HEK293T (cell line): Measurements from ENCODE around the gene PLA2G3.
"Not testable (repeated sequence)": the region's sequence is repeated elsewhere in the genome, so short reads cannot be mapped to it uniquely, and the experiment has no call there.

ENCODE experiments used
- CTCF ChIA-PET: fragments of 350-600 bp; formaldehyde crosslinking; extraction: SDS; loops from one replicate; lab custom pipeline; 2021; ENCODE audit warnings: antibody characterized with exemption, inconsistent platforms; lab: Yijun Ruan, JAX
- POLR2A ChIA-PET: fragments of 350-600 bp; formaldehyde crosslinking; extraction: SDS; loops from one replicate; lab custom pipeline; 2020; ENCODE audit warnings: antibody characterized with exemption, inconsistent platforms; lab: Yijun Ruan, JAX
- DNase-seq: peaks from one replicate; pipeline ENCODE4 v3.0.0; 2012; ENCODE audit warnings: mixed read lengths; ENCODE audit errors: extremely low spot score
- ARNT ChIP-seq: fragments of 450-650 bp; IDR thresholded peaks from 2 replicates; pipeline ENCODE4 v1.6.1; 2017; ENCODE audit warnings: mild to moderate bottlenecking
- BHLHE40 ChIP-seq: fragments of 450-650 bp; IDR thresholded peaks from 2 replicates; pipeline ENCODE4 v1.6.1; 2016; ENCODE audit warnings: mild to moderate bottlenecking, moderate library complexity, borderline replicate concordance
- CTBP1 ChIP-seq: fragments of 450-650 bp; IDR thresholded peaks from 2 replicates; pipeline ENCODE4 v1.6.1; 2016; ENCODE audit warnings: borderline replicate concordance
- ELF4 ChIP-seq: fragments of 450-650 bp; IDR thresholded peaks from 2 replicates; pipeline ENCODE4 v1.6.1; 2017; ENCODE audit warnings: antibody characterized with exemption
- FOXA1 ChIP-seq: fragments of 450-650 bp; IDR thresholded peaks from 2 replicates; pipeline ENCODE4 v1.6.1; 2016; ENCODE audit warnings: mild to moderate bottlenecking
- FOXK2 ChIP-seq: fragments of 450-650 bp; IDR thresholded peaks from 2 replicates; pipeline ENCODE4 v1.6.1; 2016; ENCODE audit warnings: mild to moderate bottlenecking
- FOXM1 ChIP-seq: fragments of 450-650 bp; IDR thresholded peaks from 2 replicates; pipeline ENCODE4 v1.6.1; 2017; ENCODE audit warnings: mild to moderate bottlenecking, borderline replicate concordance
- HDGF ChIP-seq: fragments of 450-650 bp; IDR thresholded peaks from 2 replicates; pipeline ENCODE4 v1.6.1; 2017; ENCODE audit warnings: antibody characterized with exemption, borderline replicate concordance
- L3MBTL2 ChIP-seq: fragments of 450-650 bp; conservative IDR thresholded peaks from 2 replicates; pipeline ENCODE4 v1.6.1; 2016; ENCODE audit warnings: mild to moderate bottlenecking
- LEF1 ChIP-seq: fragments of 450-650 bp; IDR thresholded peaks from 2 replicates; pipeline ENCODE4 v1.6.1; 2017; ENCODE audit warnings: mild to moderate bottlenecking, borderline replicate concordance
- NFRKB ChIP-seq: fragments of 450-650 bp; IDR thresholded peaks from 2 replicates; pipeline ENCODE4 v1.6.1; 2016; ENCODE audit warnings: mild to moderate bottlenecking, moderate library complexity
- SP1 ChIP-seq: fragments of 450-650 bp; IDR thresholded peaks from 2 replicates; pipeline ENCODE4 v1.6.1; 2017
- SUZ12 ChIP-seq: fragments of 450-650 bp; IDR thresholded peaks from 2 replicates; pipeline ENCODE4 v1.6.1; 2016; ENCODE audit warnings: mild to moderate bottlenecking
- TARDBP ChIP-seq: fragments of 450-650 bp; IDR thresholded peaks from 2 replicates; pipeline ENCODE4 v1.6.1; 2016
- ZNF384 ChIP-seq: fragments of 450-650 bp; IDR thresholded peaks from 2 replicates; pipeline ENCODE4 v1.6.1; 2016
- TF ChIP-seq, protein P1 (sequence below): fragments of 450-650 bp; IDR thresholded peaks from 2 replicates; pipeline ENCODE4 v1.6.1; 2016

Gene PLA2G3

DNA sequence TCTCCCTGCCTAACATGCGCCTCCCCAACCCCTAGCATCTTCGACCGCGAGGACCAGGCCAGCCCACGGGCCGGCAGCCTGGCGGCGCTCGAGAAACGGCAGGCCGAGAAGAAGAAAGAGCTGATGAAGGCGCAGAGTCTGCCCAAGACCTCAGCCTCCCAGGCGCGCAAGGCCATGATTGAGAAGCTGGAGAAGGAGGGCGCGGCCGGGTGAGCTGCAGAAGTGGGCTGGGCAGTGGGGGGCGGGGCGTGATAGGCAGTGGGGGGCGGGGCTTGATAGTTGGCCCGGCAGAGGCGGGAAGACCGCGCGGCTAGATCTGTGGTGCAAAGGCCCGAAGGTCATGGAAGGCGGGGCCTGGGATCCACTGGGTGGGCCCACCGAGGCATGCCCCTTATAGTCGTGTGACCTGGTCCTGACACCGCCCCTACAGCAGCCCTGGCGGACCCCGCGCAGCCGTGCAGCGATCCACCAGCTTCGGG, 41.6 kb downstream of the PLA2G3 start:
- POLR2A ChIA-PET, result interaction anchor here (1.1 kb wide), 2 partner anchors 9 to 18 kb away, joined by 3 read pairs; partner anchors contain the start of genes SELENOM and SMTN
- CTCF ChIA-PET, result interaction anchor here (1.2 kb wide), 1 partner anchor 9 kb away, joined by 7 read pairs; the partner anchor contains the start of gene SELENOM
- TF ChIP-seq, protein P1, sequence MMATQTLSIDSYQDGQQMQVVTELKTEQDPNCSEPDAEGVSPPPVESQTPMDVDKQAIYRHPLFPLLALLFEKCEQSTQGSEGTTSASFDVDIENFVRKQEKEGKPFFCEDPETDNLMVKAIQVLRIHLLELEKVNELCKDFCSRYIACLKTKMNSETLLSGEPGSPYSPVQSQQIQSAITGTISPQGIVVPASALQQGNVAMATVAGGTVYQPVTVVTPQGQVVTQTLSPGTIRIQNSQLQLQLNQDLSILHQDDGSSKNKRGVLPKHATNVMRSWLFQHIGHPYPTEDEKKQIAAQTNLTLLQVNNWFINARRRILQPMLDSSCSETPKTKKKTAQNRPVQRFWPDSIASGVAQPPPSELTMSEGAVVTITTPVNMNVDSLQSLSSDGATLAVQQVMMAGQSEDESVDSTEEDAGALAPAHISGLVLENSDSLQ, result no peak
- TF ChIP-seq ZNF384 (no peak), LEF1 (no peak), FOXM1 (no peak), BHLHE40 (no peak), ARNT (no peak), CTBP1 (no peak), ELF4 (no peak), NFRKB (no peak)

DNA sequence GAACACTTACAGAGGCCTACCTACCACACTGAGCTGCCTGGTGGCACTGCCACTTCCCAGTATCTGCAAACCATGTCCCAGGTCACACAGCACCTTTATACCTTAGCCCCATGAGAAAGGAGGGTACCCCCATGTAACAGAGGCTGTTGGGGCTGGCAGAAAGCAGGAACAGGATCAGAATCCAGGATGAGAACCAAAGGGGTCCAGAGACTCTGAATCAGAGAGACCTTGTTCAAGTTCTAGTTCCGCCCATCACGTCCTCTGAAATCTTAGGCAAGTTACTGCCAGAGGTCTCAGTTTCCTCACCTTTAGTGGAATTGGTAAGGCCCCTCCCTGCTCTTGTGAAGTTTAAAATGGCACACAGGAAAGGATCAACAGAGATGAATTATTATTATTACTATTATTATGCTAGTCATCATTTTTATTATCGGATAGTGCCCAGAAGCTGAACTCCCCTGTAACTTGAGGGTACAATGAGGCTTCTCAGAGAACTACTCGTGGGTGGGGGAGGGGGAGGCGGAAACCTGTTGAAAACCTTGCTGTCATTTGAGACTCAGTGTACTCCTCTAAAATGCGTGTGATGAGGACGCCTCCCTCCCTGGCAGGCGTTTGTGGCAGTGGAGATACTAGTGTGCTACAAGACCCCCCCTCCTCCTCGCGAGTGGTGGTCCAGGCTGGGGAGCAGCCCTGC, 42.2 kb downstream of the PLA2G3 start:
- DNase-seq, result no peak
- ChIA-PET CTCF (interaction anchor here (1.2 kb wide), 1 partner anchor 10 kb away, joined by 7 read pairs; the partner anchor contains the start of gene SELENOM), POLR2A (interaction anchor here (1.1 kb wide), 2 partner anchors 9 to 17 kb away, joined by 3 read pairs; partner anchors contain the start of genes SELENOM and SMTN)
- TF ChIP-seq LEF1, result no peak

More for the DNA sequence above, 41.6 kb downstream of the PLA2G3 start:
- DNase-seq, result no peak

DNA sequence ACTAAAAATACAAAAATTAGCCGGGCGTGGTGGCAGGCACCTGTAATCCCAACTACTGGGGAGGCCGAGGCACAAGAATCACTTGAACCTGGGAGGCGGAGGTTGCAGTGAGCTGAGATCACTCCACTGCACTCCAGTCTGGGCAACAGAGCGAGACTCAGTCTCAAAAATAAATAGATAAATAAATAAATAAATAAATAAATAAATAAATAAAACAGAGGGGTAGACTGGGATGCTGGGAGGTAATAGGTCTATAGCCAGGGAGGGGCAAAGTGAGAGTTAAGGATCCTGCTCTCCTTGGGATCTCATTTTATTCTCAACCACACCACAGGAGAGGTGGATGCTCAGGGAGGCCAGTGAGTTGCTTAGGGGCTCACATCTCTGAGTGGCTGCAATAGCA, 42.8 kb downstream of the PLA2G3 start:
- CTCF ChIA-PET, result interaction anchor here (0.8 kb wide), 1 partner anchor 11 kb away, joined by 3 read pairs; no protein-coding TSS in a partner anchor
- POLR2A ChIA-PET, DNase-seq: not testable (repeated sequence)

DNA sequence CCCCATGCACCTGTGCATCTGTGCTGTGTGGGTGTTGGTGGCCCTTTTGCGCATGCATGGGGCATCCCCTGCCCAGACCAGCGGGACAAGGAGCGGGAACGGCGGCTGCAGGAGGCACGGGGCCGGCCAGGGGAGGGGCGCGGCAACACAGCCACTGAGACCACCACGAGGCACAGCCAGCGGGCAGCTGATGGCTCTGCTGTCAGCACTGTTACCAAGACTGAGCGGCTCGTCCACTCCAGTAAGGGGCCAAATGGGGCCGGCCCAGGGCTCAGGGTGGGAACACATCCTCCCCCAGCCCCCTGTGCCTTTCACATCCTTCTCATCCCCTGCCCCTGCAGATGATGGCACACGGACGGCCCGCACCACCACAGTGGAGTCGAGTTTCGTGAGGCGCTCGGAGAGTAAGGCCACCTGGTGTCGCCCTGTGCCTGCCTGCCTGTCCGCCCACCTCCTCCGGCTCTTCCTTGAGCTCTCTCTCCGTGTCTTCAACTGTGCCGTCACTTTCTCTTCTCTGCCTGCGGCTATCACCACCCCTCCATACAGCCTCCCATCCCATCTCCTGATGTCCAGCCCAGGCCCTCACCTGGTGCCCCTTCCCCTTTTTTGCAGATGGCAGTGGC, 43.5 kb downstream of the PLA2G3 start:
- TF ChIP-seq CTBP1 (no peak), HDGF (no peak), ELF4 (no peak), TARDBP (no peak), FOXA1 (no peak), ARNT (no peak), L3MBTL2 (no peak), NFRKB (no peak), SP1 (no peak), BHLHE40 (no peak)
- no peak for DNase-seq
- ChIA-PET POLR2A (interaction anchor here (1.4 to 1.6 kb wide), 2 partner anchors 14 to 16 kb away, joined by 3 to 6 read pairs; partner anchors contain the start of gene SMTN), CTCF (interaction anchor here (0.7 to 0.8 kb wide), 2 partner anchors 12 to 369 kb away, joined by 3 read pairs; no protein-coding TSS in a partner anchor)

DNA sequence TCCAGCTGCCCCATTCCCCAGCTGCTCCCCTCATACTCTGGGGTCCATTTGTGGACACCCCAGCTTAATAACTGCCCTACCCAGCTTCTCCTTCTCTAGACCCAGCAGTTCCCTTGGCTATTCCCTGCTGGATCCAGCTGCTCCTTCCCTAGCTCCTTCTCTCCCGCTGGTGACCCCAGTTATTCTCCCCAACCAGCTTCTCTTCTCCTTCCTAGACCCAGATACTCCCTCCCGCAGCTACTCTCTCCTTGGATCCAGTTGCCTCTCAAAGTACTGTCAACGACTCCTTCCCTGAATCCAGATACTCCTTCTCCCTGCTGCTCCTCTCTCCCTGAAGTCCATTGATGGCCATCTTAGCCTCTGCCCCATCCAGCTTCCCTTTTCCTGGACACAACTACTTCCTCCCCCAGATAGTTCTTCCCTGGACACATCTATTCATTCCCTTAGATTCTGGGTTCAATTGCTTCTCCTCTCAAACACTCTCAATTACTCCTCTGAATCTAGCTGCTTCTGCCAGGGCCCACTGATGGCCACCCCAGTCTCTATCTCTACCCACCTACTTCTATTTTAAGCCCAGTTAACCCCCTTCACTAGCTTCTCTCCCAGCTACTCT, 44.6 kb downstream of the PLA2G3 start:
- ChIA-PET POLR2A (interaction anchor here (1.2 to 1.6 kb wide), 4 partner anchors 12 to 127 kb away, joined by 3 to 7 read pairs (median 6); partner anchors contain the start of genes MORC2, SELENOM, SMTN and TUG1), CTCF (interaction anchor here (0.7 to 1.1 kb wide), 2 partner anchors 11 to 370 kb away, joined by 3 to 7 read pairs; partner anchors contain the start of gene SELENOM)
- TF ChIP-seq, protein P1, result no peak
- TF ChIP-seq BHLHE40, result no peak
- no peak for DNase-seq

- POLR2A ChIA-PET, result interaction anchor here (1.5 kb wide), 1 partner anchor 13 kb away, joined by 7 read pairs; the partner anchor contains the start of gene SELENOM
These were observed 45.6 kb downstream of the PLA2G3 start for GRCh38 chr22:31094741-31095140.

More at GRCh38 chr22:31094741-31095140, 45.6 kb downstream of the PLA2G3 start:
- no peak for DNase-seq
- TF ChIP-seq FOXK2 (no peak), NFRKB (no peak), ELF4 (no peak), TARDBP (no peak), ARNT (no peak), HDGF (no peak), SP1 (no peak), SUZ12 (no peak), FOXA1 (no peak), BHLHE40 (no peak), CTBP1 (no peak), LEF1 (no peak), FOXM1 (no peak), ZNF384 (no peak), L3MBTL2 (no peak)
- TF ChIP-seq, protein P1, result no peak
- CTCF ChIA-PET, result interaction anchor here (1.0 to 1.2 kb wide), 2 partner anchors 11 to 12 kb away, joined by 3 read pairs; partner anchors contain the start of gene SELENOM
